H1 (cell line): ENCODE data around the gene DDX3Y. TPM values are rescaled to one million over a fixed set of nuclear protein-coding genes. Genes with fewer than 3 reads are reported as not detected.

Experiments
- CTCF ChIA-PET: fragments of 300-600 bp; sonication (Branson Sonifier 250); formaldehyde crosslinking; loops from one replicate; lab custom pipeline; 2021; ENCODE audit not compliant: partially characterized antibody; lab: Charles Lee
- POLR2A ChIA-PET: fragments of 300-600 bp; sonication (Branson Sonifier 250); formaldehyde crosslinking; loops from one replicate; lab custom pipeline; 2021; ENCODE audit warnings: inconsistent platforms; ENCODE audit not compliant: partially characterized antibody; lab: Charles Lee
- DNase-seq, 2 experiments: peaks; one replicate each; pipeline versions ENCODE4 v3.0.0 to v3.0.0-alpha.2; 2010 to 2022; ENCODE audit warnings: low spot score in 2 of 2, low read depth in 1 of 2, mixed read lengths in 1 of 2
- FAIRE-seq: peaks from 2 replicates; lab custom pipeline; 2011; peaks lifted over from hg19 to GRCh38; lab: Jason Lieb, UNC
- H2AFZ ChIP-seq: 2 replicates; pipeline ENCODE4 v1.8.1; 2012; ENCODE audit warnings: low read length, inconsistent platforms
- H2AK5ac ChIP-seq: 2 replicates; pipeline ENCODE4 v1.6.1; 2013; ENCODE audit warnings: low read depth, low read length
- H2BK120ac ChIP-seq: replicated peaks from 2 replicates; pipeline ENCODE3; 2013; ENCODE audit warnings: low read depth, low read length, inconsistent platforms
- H2BK12ac ChIP-seq: 2 replicates; pipeline ENCODE4 v1.6.1; 2013; ENCODE audit warnings: low read depth, low read length
- H2BK15ac ChIP-seq: 2 replicates; pipeline ENCODE4 v1.6.1; 2013; ENCODE audit warnings: low read length
- H2BK20ac ChIP-seq: 2 replicates; pipeline ENCODE4 v1.6.1; 2013; ENCODE audit warnings: low read length
- H2BK5ac ChIP-seq: 2 replicates; pipeline ENCODE4 v1.6.1; 2013; ENCODE audit warnings: low read depth, low read length
- H3K14ac ChIP-seq: 2 replicates; pipeline ENCODE4 v1.6.1; 2013; ENCODE audit warnings: inconsistent platforms; ENCODE audit not compliant: insufficient read length
- H3K18ac ChIP-seq: 2 replicates; pipeline ENCODE4 v1.6.1; 2013; ENCODE audit warnings: low read length; ENCODE audit errors: extremely low read depth
- H3K23ac ChIP-seq: 2 replicates; pipeline ENCODE4 v1.6.1; 2013; ENCODE audit warnings: inconsistent platforms; ENCODE audit not compliant: insufficient read length
- H3K23me2 ChIP-seq: 2 replicates; pipeline ENCODE4 v1.6.1; 2013; ENCODE audit warnings: low read depth, low read length
- H3K27ac ChIP-seq: 2 replicates; pipeline ENCODE4 v1.6.1; 2011; ENCODE audit warnings: low read depth, low read length, inconsistent platforms
- H3K27me3 ChIP-seq, 4 experiments: replicated peaks in 1 of 4; 1 replicate in 1 of 4; 2 replicates in 3 of 4; pipeline versions ENCODE4 v1.6.1 to v1.8.1; 2011 to 2013; ENCODE audit warnings: low read length in 3 of 4, mild to moderate bottlenecking in 3 of 4, inconsistent platforms in 2 of 4, mixed read lengths in 2 of 4, moderate library complexity in 1 of 4; ENCODE audit not compliant: control insufficient read depth in 3 of 4, insufficient read depth in 3 of 4; ENCODE audit errors: extremely low read depth in 1 of 4
- H3K36me3 ChIP-seq, 4 experiments: 2 replicates each; pipeline versions ENCODE4 v1.6.1 to v1.8.1; 2011 to 2013; ENCODE audit warnings: mild to moderate bottlenecking in 4 of 4, low read length in 3 of 4, moderate library complexity in 2 of 4, control low read depth in 1 of 4, inconsistent platforms in 1 of 4; ENCODE audit not compliant: insufficient read depth in 4 of 4, control insufficient read depth in 2 of 4
- H3K4ac ChIP-seq: replicated peaks from 2 replicates; pipeline ENCODE3; 2013; ENCODE audit warnings: low read length, low read depth, mixed read lengths, inconsistent platforms; ENCODE audit not compliant: insufficient read length
- H3K4me1 ChIP-seq, 4 experiments: replicated peaks in 1 of 4; 1 replicate in 1 of 4; 2 replicates in 3 of 4; pipeline versions ENCODE4 v1.6.1 to v1.8.1; 2011 to 2013; ENCODE audit warnings: low read length in 3 of 4, inconsistent platforms in 2 of 4, mixed read lengths in 1 of 4; ENCODE audit not compliant: insufficient read depth in 4 of 4, control insufficient read depth in 3 of 4
- H3K4me2 ChIP-seq, 2 experiments: 2 replicates each; pipeline versions ENCODE4 v1.6.1 to v1.8.1; 2011 to 2013; ENCODE audit warnings: low read depth in 2 of 2, low read length in 2 of 2, control low read depth in 1 of 2, inconsistent platforms in 1 of 2, mild to moderate bottlenecking in 1 of 2; ENCODE audit not compliant: insufficient read depth in 1 of 2
- H3K4me3 ChIP-seq, 4 experiments: fragments of 200-600, 300-600 bp in 1 of 4; sonication (generic), shearing (Covaris generic), sonication (Bioruptor Twin) in 1 of 4; 2 replicates each; pipeline versions ENCODE4 v1.5.1 to v1.8.1; 2011 to 2016; ENCODE audit warnings: low read length in 4 of 4, low read depth in 3 of 4, control low read depth in 2 of 4, inconsistent platforms in 2 of 4, mild to moderate bottlenecking in 2 of 4, mixed read lengths in 1 of 4, moderate library complexity in 1 of 4; ENCODE audit not compliant: insufficient read depth in 2 of 4; ENCODE audit errors: extremely low read depth in 1 of 4
- H3K56ac ChIP-seq: replicated peaks from 2 replicates; pipeline ENCODE3; 2013; ENCODE audit warnings: low read depth, mild to moderate bottlenecking, mixed read lengths, low read length, inconsistent platforms; ENCODE audit not compliant: insufficient read length
- H3K79me1 ChIP-seq: 2 replicates; pipeline ENCODE4 v1.6.1; 2013; ENCODE audit warnings: low read depth, low read length, control low read depth
- H3K79me2 ChIP-seq, 2 experiments: 2 replicates each; pipeline versions ENCODE4 v1.6.1 to v1.8.1; 2012 to 2013; ENCODE audit warnings: low read length in 2 of 2, mild to moderate bottlenecking in 2 of 2, inconsistent platforms in 1 of 2; ENCODE audit not compliant: insufficient read depth in 2 of 2, control insufficient read depth in 1 of 2
- H3K9ac ChIP-seq, 4 experiments: replicated peaks in 1 of 4; 1 replicate in 1 of 4; 2 replicates in 3 of 4; pipeline versions ENCODE4 v1.6.1 to v1.8.1; 2011 to 2013; ENCODE audit warnings: low read depth in 3 of 4, low read length in 3 of 4, control low read depth in 2 of 4, mild to moderate bottlenecking in 2 of 4, moderate library complexity in 2 of 4, inconsistent platforms in 1 of 4; ENCODE audit errors: extremely low read depth in 1 of 4
- H3K9me3 ChIP-seq, 2 experiments: 2 replicates each; pipeline versions ENCODE4 v1.6.1 to v1.8.1; 2012 to 2013; ENCODE audit warnings: mild to moderate bottlenecking in 2 of 2, moderate library complexity in 2 of 2, control low read depth in 1 of 2, inconsistent platforms in 1 of 2, low read depth in 1 of 2, low read length in 1 of 2, mixed read lengths in 1 of 2; ENCODE audit not compliant: insufficient read depth in 2 of 2
- H4K20me1 ChIP-seq, 2 experiments: replicated peaks in 1 of 2; 2 replicates each; pipeline versions ENCODE3 to v1.8.1; 2011 to 2013; ENCODE audit warnings: inconsistent platforms in 2 of 2, low read length in 2 of 2, mild to moderate bottlenecking in 1 of 2; ENCODE audit not compliant: insufficient read depth in 2 of 2, control insufficient read depth in 1 of 2
- H4K5ac ChIP-seq: 2 replicates; pipeline ENCODE4 v1.6.1; 2013; ENCODE audit warnings: low read length, low read depth, mixed read lengths, inconsistent platforms; ENCODE audit not compliant: insufficient read length
- H4K8ac ChIP-seq: 2 replicates; pipeline ENCODE4 v1.8.0; 2013; ENCODE audit warnings: mild to moderate bottlenecking, moderate library complexity, low read length, inconsistent platforms; ENCODE audit not compliant: insufficient read depth; ENCODE audit errors: extremely low read depth
- H4K91ac ChIP-seq: replicated peaks from 2 replicates; pipeline ENCODE3; 2013; ENCODE audit warnings: low read length, mixed read lengths, inconsistent platforms; ENCODE audit not compliant: insufficient read length
- POLR2AphosphoS5 ChIP-seq: IDR thresholded peaks from 2 replicates; pipeline ENCODE4 v1.6.1; 2011; ENCODE audit warnings: low read depth, low read length
- WGBS, 2 experiments: shearing (Covaris generic) in 1 of 2; methylation state at CpG; one replicate each; pipeline versions ENCODE4 v1.1.6 to v1.1.7; 2013 to 2015; ENCODE audit warnings: low lambda C conversion rate in 2 of 2, mixed read lengths in 2 of 2, inconsistent platforms in 1 of 2, low coverage in 1 of 2, missing lambda C conversion rate in 1 of 2; ENCODE audit not compliant: insufficient replicate concordance in 2 of 2, insufficient coverage in 1 of 2, insufficient read length in 1 of 2; ENCODE audit errors: extremely low coverage in 1 of 2, missing lambda C conversion rate in 1 of 2; 5-methylcytosine and 5-hydroxymethylcytosine counted together
- polyA plus RNA-seq, 7 experiments: library from polyadenylated mRNA; depleted of rRNA in 3 of 7; stranded (reverse) in 5 of 7; unstranded in 2 of 7; fragments of >200 nt in 5 of 7; fragments of 200-250 nt in 2 of 7; gene quantifications; 1 replicate in 5 of 7; 2 replicates in 1 of 7; 4 replicates in 1 of 7; pipeline versions ENCODE4 v1.2.1 to v1.2.3, GENCODE V29; 2011 to 2013; ENCODE audit warnings: missing spikeins in 2 of 7, mixed read lengths in 2 of 7
- total RNA-seq: library from RNA; stranded (reverse); fragmentation: NEBNext Ultra II Directional; extraction: Animal tissue kit (Norgen Biotek cat#: 25700); gene quantifications from 2 replicates; pipeline ENCODE4 v1.2.1, GENCODE V29; 2021

DDX3Y gene
- total and polyA plus RNA-seq, 2 of the 8 experiments (the other 6 are each of a cell fraction or from before 2014, with no cell fraction given) = 24.5 to 118 TPM

DNA sequence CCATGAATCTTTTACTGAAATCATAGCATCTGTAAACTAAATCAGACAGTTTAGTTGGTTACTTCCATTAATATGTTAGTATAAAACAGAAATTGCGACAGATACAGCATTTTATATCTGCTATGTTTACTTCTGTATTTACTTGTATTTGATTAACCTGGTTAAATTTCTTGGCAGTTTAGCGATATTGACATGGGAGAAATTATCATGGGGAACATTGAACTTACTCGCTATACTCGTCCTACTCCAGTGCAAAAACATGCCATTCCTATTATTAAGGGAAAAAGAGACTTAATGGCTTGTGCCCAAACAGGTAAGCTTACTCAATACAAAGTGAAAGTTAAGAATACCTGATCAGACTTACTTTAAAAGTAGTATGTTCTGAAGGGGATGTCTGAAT, 8.9 kb downstream of the DDX3Y start:
- H2BK20ac ChIP-seq = no peak overlapping the region
- DNase-seq = no peak
- H2AK5ac ChIP-seq = no peak overlapping the region
- no peak overlapping the region for H3K4me2 ChIP-seq
- H2BK12ac ChIP-seq = no peak overlapping the region
- no peaks in the 10 kb centered on the region for H3K27me3 ChIP-seq
- H3K9me3 ChIP-seq = no peaks in the 10 kb centered on the region
- H3K79me2 ChIP-seq = peaks cover 4 to 52% of the 10 kb centered on the region in 2 experiments; a peak in 3 of 4 replicates
- no peak overlapping the region for H3K14ac ChIP-seq
- H4K91ac ChIP-seq = no peak overlapping the region
- FAIRE-seq = no peak
- H4K20me1 ChIP-seq = peaks cover 2 to 3% of the 10 kb centered on the region in 2 experiments
- no peak overlapping the region for H2AFZ ChIP-seq
- H3K4ac ChIP-seq = no peak overlapping the region
- no peak overlapping the region for H3K18ac ChIP-seq
- H3K4me3 ChIP-seq = no peak overlapping the region
- H3K56ac ChIP-seq = no peak overlapping the region
- no peak overlapping the region for H2BK120ac ChIP-seq
- 96% methylated on average over 4 of the region's 4 CpGs; no CpG with 5 or more reads in 1 of the 2 experiments for WGBS, 2 experiments
- no peak overlapping the region for H4K5ac ChIP-seq
- H2BK15ac ChIP-seq = no peak overlapping the region
- H3K9ac ChIP-seq = no peak overlapping the region
- peaks cover 7 to 85% (median 41%) of the 10 kb centered on the region in 4 experiments for H3K36me3 ChIP-seq
- CTCF ChIA-PET = interaction anchor here (0.5 kb wide), 1 partner anchor 1466 kb away, joined by 3 read pairs; no protein-coding TSS in a partner anchor
- H4K8ac ChIP-seq = no peak overlapping the region
- POLR2A ChIA-PET = interaction anchor here (1.9 kb wide), 1 partner anchor 14 kb away, joined by 4 read pairs; no protein-coding TSS in a partner anchor
- no peak overlapping the region for H2BK5ac ChIP-seq
- no peak overlapping the region for H3K27ac ChIP-seq
- no peaks in the 10 kb centered on the region for H3K4me1 ChIP-seq
- no peaks in the 10 kb centered on the region for H3K23me2 ChIP-seq
- H3K23ac ChIP-seq = no peak overlapping the region
- no peaks in the 10 kb centered on the region for H3K79me1 ChIP-seq
- TF ChIP-seq POLR2AphosphoS5 = no peak
